SU-DHL-6 (cell line): ENCODE measurements around the gene MAGI3.

Experiments
- H2AFZ ChIP-seq: fragments of 200-600 bp; sonication (generic); 2 replicates; pipeline ENCODE4 v1.6.1; 2014; ENCODE audit warnings: low read depth, mild to moderate bottlenecking, moderate library complexity, mixed read lengths, antibody characterized with exemption, low read length; ENCODE audit not compliant: severe bottlenecking
- H3F3A ChIP-seq: fragments of 200-600 bp; shearing (Covaris generic); 2 replicates; pipeline ENCODE4 v1.6.0; 2016; ENCODE audit warnings: antibody characterized with exemption, mild to moderate bottlenecking; ENCODE audit not compliant: insufficient read depth
- H3K27ac ChIP-seq: fragments of 200-600 bp; sonication (generic); 2 replicates; pipeline ENCODE4 v1.5.1; 2016; ENCODE audit warnings: low read depth, mild to moderate bottlenecking, low read length, moderate library complexity, mixed read lengths
- H3K27me3 ChIP-seq: fragments of 200-600 bp; sonication (generic), shearing (Covaris generic); 2 replicates; pipeline ENCODE4 v1.6.0; 2014; ENCODE audit warnings: mild to moderate bottlenecking, low read length
- H3K36me3 ChIP-seq: fragments of 200-600 bp; sonication (generic); 2 replicates; pipeline ENCODE4 v1.6.1; 2014; ENCODE audit warnings: mild to moderate bottlenecking, low read length, mixed read lengths
- H3K4me2 ChIP-seq: fragments of 300-600, 200-600 bp; shearing (Covaris generic), sonication (generic); 2 replicates; pipeline ENCODE4 v1.6.0; 2014; ENCODE audit warnings: low read length, low read depth, mild to moderate bottlenecking; ENCODE audit not compliant: poor library complexity, severe bottlenecking
- H3K4me3 ChIP-seq: fragments of 200-600 bp; sonication (generic); 2 replicates; pipeline ENCODE4 v1.5.1; 2014; ENCODE audit warnings: antibody characterized with exemption, low read length, mild to moderate bottlenecking, mixed read lengths; ENCODE audit not compliant: insufficient read depth, poor library complexity, severe bottlenecking
- H3K79me2 ChIP-seq: fragments of 200-600 bp; sonication (generic); 2 replicates; pipeline ENCODE4 v1.6.1; 2014; ENCODE audit warnings: mild to moderate bottlenecking, low read length, moderate library complexity; ENCODE audit not compliant: insufficient read depth
- H3K9ac ChIP-seq: fragments of 200-600 bp; sonication (generic); 2 replicates; pipeline ENCODE4 v1.7.0; 2014; ENCODE audit warnings: mild to moderate bottlenecking, low read length
- H3K9me2 ChIP-seq: fragments of 200-600 bp; sonication (generic); replicated peaks from 2 replicates; pipeline ENCODE4 v1.6.1; 2014; ENCODE audit warnings: low read length; ENCODE audit not compliant: insufficient read depth
- H3K9me3 ChIP-seq: fragments of 200-600 bp; sonication (generic); 2 replicates; pipeline ENCODE4 v1.6.1; 2014; ENCODE audit warnings: low read length, mixed read lengths; ENCODE audit not compliant: insufficient read depth
- H4K20me1 ChIP-seq: fragments of 200-600 bp; sonication (generic); 2 replicates; pipeline ENCODE4 v1.6.1; 2014; ENCODE audit warnings: low read depth, mild to moderate bottlenecking, antibody characterized with exemption, low read length, moderate library complexity, mixed read lengths
- EZH2phosphoT487 ChIP-seq: fragments of 200-600 bp; sonication (generic), shearing (Covaris generic); conservative IDR thresholded peaks from 2 replicates; pipeline ENCODE4 v1.6.1; 2018; ENCODE audit warnings: mild to moderate bottlenecking, antibody characterized with exemption, low read length, moderate library complexity, mixed read lengths
- TF ChIP-seq, protein P1 (sequence below): fragments of 200-600 bp; sonication (generic); IDR thresholded peaks from one replicate; pipeline ENCODE4 v1.5.1; 2017; ENCODE audit warnings: antibody characterized with exemption, mild to moderate bottlenecking, low read length, moderate library complexity; ENCODE audit not compliant: insufficient read depth, poor library complexity, severe bottlenecking

MAGI3 gene

DNA sequence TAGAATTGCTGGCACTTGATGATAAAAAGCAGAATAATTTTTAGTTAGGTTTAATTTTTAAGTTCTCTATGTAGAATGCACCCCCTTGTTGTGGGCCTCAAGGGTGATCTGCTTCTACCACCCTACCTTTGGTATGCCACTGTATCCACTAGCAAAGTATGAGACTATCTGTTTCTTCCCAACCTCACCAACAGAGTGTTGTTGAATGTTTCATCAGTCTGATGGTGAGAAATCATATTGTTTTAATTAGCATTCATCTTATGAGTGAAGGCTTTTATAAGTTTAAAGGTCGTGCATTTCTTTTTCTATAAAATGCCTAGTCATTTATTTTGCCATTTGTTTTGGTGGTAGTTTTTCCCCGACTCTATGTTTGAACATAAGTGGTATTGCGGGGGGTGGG lies 141.0 kb downstream of the MAGI3 start:
- Histone ChIP-seq H3K9me3 (no peaks in the 10 kb centered on the region), H3K36me3 (no peaks in the 10 kb centered on the region), H2AFZ (no peak overlapping the region), H3K9ac (no peak overlapping the region), H3K27ac (no peak overlapping the region), H4K20me1 (no peaks in the 10 kb centered on the region), H3K9me2 (no peaks in the 10 kb centered on the region), H3K79me2 (no peaks in the 10 kb centered on the region), H3F3A (no peaks in the 10 kb centered on the region), H3K27me3 (no peaks in the 10 kb centered on the region), H3K4me3 (no peak overlapping the region), H3K4me2 (no peak overlapping the region)
- TF ChIP-seq EZH2phosphoT487: no peak
- TF ChIP-seq, protein P1, sequence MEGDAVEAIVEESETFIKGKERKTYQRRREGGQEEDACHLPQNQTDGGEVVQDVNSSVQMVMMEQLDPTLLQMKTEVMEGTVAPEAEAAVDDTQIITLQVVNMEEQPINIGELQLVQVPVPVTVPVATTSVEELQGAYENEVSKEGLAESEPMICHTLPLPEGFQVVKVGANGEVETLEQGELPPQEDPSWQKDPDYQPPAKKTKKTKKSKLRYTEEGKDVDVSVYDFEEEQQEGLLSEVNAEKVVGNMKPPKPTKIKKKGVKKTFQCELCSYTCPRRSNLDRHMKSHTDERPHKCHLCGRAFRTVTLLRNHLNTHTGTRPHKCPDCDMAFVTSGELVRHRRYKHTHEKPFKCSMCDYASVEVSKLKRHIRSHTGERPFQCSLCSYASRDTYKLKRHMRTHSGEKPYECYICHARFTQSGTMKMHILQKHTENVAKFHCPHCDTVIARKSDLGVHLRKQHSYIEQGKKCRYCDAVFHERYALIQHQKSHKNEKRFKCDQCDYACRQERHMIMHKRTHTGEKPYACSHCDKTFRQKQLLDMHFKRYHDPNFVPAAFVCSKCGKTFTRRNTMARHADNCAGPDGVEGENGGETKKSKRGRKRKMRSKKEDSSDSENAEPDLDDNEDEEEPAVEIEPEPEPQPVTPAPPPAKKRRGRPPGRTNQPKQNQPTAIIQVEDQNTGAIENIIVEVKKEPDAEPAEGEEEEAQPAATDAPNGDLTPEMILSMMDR: no peak

DNA sequence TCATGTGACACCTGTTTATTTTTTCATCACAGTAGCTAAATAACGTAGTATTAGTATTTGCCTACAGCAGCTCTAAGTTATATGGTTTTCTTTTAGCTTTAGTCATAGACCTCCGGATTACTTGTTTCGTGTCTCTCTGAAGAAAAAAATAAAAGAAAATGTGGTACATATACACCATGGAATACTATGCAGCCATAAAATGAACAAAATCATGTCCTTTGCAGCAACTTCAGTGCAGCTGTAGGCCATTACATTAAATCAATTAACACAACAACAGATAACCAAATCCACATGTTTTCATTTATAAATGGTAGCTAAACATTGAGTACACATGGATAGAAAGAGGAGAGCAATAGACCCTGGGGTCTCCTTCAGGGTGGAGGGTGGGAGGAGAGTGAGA lies 142.7 kb downstream of the MAGI3 start:
- Histone ChIP-seq H4K20me1 (no peaks in the 10 kb centered on the region), H3F3A (no peaks in the 10 kb centered on the region), H3K27ac (no peak overlapping the region), H3K79me2 (no peaks in the 10 kb centered on the region), H3K36me3 (no peaks in the 10 kb centered on the region), H3K27me3 (no peaks in the 10 kb centered on the region), H3K9ac (no peak overlapping the region), H3K4me2 (no peak overlapping the region), H3K9me2 (no peaks in the 10 kb centered on the region), H3K9me3 (no peaks in the 10 kb centered on the region), H2AFZ (no peak overlapping the region), H3K4me3 (no peak overlapping the region)
- TF ChIP-seq, protein P1: no peak
- no peak for TF ChIP-seq EZH2phosphoT487

DNA sequence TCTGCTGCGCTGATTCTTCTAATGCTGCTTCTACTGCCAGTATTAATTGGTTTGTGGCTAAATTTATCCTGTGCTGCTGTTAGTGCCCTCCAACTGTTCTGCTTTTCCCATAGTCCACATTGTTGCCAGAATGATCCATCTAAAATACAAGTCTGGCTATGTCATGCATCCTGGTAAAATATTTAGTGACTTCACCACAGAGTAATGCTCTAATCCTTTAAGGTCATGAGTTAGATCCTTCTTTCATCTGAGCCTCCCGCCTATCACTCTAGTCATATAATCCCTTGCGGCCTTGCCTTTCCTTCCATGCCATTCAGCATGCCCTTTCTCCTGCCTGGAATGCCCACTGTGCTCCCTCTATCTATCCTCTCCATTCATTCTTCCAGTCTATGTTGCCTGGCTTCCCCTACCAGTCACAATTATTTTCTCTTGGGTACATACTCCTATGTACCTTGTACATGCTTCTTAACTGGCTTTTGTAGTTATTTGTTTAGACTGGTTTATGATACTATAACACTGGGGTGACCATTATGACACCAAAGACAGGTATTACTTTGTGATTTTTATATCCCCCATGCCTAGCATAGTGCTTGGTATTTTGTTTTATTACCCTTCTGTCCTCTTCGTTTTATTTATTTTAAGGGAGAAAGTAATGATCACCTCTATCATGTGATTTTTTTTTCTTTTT lies 144.0 kb downstream of the MAGI3 start:
- no peaks in the 10 kb centered on the region for H3K36me3 ChIP-seq
- no peak overlapping the region for H2AFZ ChIP-seq
- no peaks in the 10 kb centered on the region for H3K27me3 ChIP-seq
- no peak for TF ChIP-seq EZH2phosphoT487
- TF ChIP-seq, protein P1: no peak
- H3K4me2 ChIP-seq: no peak overlapping the region
- no peaks in the 10 kb centered on the region for H3K9me3 ChIP-seq
- no peaks in the 10 kb centered on the region for H4K20me1 ChIP-seq
- H3F3A ChIP-seq: no peaks in the 10 kb centered on the region
- no peaks in the 10 kb centered on the region for H3K79me2 ChIP-seq
- H3K27ac ChIP-seq: no peak overlapping the region
- H3K4me3 ChIP-seq: no peak overlapping the region
- H3K9ac ChIP-seq: no peak overlapping the region
- no peaks in the 10 kb centered on the region for H3K9me2 ChIP-seq
